NCI-H2081 treated with DMSO at 0.1 percent for 48 hours (cell line): ENCODE data around the gene PFN3.
"Not testable (repeated sequence)": the region's sequence is repeated elsewhere in the genome, so short reads cannot be mapped to it uniquely, and the experiment has no call there.

ENCODE experiments used
- DNase-seq: peaks from one replicate; lab custom pipeline; 2025; lab: John Stamatoyannopoulos, UW

Gene PFN3

DNA sequence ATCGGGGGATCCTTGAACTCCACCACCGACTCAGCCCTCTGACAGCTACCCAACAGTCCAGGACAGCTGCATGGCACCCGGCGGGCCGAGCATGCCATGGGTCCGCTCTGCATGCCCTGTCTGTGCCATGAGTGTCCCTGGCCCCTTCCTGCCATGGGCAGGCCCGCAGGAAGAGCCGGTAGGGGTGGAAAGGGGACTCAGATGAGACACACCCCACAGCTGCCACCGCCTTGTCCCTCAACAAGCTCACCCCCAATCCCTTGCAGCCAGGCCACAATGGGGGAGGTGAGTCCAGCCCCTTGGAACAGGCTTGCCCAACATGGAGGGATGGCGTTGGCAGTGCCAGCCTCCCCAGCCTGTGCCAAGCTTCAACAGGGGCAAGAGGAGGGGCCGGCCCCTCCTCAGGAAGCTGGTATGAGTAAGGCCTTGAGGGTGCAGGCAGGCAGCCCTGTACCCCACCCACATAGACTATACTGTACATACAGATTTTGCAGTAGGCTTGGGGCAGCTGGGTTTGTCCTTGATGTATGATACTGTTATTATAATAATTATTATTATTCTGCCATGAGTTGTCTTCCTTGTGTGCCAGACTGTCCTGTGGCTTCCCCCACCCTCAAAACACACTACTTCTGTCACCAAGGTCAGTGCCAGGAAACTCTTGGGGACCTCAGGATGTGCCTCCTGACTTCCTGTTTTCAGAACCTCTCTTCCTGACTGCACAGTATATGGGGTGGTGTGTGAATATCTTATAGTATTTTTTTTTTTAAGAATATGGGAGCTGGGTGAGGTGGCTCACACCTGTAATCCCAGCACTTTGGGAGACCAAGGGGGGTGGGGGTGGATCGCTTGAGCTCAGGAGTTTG is 28.2 kb downstream of the PFN3 start:
- DNase-seq, result no peak

DNA sequence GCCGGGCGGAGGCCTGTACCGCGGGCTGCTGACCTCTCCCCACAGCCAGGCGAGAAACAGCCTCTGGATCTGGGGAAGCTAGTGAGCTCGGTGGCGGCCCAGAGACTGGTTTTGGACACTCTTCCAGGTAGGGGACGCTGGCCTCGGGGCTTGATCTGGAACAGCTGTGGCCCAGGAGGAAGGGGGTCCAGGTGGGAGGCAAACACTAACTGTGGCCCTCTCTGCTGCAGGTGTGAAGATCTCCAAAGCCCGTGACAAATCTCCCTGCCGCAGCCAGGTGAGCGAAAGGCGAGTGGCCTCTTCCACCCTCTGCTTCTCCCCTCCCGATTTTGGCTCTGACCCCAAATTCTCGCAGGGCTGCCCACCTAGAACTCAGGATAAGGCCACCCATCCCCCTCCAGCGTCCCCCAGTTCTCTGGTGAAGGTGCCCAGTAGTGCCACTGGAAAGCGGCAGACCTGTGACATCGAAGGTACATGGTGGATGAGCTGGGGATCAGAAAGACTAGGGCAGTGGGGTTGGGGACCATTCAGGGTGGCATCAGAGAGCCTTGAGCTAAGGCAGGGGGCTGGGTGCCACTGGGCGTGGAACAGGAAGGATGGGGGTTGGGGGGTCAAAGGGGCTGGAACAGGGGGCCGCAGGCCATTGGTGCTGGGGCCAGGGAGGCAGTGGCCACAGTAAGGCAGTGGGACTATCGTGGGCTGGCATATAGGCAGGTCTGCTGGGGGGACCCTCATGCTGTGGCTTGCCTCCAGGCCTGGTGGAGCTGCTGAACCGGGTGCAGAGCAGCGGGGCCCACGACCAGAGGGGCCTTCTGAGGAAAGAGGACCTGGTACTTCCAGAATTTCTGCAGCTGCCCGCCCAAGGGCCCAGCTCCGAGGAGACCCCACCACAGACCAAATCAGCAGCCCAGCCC is 29.1 kb downstream of the PFN3 start:
- no peak for DNase-seq

DNA sequence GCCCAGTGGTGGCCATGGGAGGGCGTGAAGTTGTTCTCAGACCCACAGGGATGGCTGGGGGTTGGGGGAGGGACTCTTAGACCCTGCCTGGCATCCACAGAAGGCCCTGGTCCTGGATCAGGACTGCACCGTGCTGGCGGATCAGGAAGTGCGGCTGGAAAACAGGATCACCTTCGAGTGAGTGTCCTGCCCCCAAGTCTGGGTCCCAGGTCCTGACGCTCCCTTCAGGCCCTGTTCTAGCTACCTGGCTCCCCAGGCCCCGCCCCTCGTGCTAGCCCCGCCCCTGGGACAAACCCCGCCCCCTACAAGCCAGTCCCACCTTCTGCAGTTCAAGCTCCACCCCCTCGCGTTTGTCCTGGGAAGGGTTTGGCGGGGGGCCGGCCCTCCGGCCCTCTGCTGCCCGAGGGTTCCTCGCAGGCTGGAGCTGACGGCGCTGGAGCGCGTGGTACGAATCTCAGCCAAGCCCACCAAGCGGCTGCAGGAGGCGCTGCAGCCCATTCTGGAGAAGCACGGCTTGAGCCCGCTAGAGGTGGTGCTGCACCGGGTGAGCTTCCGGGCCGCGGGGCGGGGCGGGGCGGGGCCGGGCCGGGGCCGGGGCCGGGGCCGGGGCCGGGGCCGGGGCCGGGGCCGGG is 29.9 kb downstream of the PFN3 start:
- peak; percentile 30 for DNase-seq

DNA sequence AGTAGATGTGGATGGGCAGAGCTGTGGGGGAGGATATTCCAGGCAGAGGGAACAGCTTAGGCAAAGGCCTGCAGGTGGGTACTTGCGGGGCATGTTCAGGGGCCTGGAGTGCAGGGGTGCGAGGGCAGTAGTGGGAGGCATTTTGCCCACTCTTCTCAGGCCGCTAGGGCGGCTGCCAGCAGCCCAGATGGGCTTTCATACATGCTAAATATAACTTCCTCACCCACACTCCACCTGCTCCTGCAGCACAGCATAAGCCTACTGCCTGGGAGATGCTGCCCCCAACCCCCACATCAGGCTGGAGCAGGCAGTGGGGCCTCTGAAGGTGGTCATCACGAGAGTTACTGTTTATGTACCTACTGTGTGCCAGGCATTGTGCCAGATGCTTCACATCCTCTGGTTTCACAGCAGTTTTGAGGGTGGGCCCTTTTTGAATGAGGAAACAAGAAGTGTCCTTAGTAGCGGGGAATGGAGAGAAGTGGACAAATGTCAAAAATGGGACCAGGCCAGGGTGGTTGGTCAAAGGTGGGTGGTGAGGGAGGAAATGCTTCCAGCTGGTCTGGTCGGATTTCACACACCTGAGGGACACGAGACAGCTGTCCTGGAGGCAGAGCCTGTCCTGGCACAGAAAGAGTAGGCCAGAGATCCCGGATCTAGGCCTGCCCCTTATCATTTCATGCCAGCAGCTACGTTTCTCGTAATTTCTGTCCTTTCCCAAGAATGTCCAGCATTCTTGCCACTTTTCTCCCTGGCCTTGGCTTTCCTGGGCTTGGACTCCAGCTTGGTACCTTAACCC is 30.6 kb downstream of the PFN3 start:
- DNase-seq, result no peak

DNA sequence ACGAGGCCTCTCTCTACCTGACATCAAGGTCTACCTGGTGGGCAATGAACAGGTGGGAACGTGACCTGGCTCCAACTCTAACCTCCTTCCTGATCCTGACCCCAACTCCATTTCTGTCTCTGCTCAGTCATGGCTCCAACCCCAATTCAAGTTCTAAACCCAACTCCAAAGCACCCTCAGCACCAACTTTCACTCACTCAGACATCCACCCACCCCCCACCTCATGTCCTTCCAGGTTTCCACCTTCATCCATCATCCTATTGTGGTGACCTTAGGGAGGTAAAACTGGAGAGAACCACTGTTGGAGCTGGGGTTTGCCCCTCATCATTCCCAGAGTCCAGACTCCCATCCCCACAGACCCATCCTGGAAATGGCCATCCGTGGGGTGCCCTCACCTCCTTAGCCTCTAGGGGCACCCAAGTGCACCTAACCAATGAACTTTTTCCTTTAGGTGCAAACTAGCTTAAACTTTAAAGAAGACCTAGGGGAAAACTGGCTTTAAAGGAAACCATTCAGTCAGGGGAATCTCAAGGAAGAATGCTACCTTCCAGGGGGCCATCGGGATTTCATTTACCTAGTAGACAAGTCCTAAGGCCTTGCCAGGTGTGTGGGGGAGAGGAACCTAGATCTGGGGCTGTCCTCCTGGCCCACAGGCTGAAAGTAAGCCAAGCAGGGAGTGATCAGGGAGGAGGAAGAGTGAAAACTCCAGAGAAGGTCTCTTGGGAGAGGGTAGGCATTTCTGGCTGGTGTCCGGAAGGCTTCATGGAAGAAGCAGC is 31.4 kb downstream of the PFN3 start:
- DNase-seq, result no peak

DNA sequence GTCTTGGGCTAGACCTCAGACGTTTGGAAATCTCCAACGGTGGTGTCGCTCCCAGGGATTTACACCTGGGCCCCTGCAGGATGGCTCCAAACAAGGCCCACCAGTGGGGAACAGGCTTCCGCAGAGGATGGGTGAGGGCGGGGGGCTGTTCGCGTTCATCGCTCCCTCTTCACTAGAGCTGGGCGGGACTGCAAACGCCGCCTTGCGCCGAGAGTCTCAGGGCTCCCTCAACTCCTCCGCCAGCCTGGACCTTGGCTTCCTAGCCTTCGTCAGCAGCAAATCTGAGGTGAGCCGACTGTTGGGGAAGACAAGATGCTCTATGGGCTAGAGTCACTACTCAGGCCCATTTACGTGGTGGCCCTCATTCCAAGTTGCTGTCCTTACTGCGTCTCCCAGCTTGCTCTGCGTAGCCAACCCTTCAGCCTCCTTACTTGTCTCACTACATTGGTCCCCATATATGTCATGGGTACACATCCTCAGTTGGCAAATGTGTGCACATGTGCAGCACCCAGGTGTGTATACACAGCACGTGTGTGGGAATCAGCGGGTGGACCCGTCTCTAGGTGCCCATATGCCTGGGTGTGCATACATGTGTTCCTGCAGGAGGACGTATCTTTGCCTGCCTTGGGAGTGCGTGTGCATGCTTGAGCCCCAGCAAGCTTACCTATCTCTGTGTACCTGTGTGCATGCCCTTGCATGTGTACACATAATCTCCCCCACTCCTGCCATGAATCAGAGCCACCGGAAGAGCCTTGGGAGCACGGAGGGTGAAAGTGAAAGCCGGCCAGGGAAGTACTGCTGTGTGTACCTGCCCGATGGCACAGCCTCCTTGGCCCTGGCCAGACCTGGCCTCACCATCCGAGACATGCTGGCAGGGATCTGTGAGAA is 32.2 kb downstream of the PFN3 start:
- DNase-seq, result no peak

DNA sequence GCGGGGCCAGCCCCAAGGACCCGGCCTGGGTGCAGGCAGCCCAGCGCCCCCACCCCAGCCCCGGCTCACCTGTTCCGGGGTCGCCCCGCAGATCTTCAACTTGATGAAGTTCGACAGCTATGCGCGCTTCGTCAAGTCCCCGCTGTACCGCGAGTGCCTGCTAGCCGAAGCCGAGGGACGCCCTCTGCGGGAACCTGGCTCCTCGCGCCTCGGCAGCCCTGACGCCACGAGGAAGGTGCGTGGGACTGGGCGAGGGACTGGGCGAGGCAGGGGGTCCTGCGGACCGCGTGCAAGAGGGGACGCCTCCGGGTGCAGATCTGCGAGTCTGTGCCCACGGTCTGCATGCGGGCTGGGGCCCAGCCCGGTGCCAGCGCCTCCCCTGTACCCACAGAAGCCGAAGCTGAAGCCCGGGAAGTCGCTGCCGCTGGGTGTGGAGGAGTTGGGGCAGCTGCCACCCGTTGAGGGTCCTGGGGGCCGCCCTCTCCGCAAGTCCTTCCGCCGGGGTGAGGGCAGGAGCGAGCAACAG is 33.1 kb downstream of the PFN3 start:
- no peak for DNase-seq

DNA sequence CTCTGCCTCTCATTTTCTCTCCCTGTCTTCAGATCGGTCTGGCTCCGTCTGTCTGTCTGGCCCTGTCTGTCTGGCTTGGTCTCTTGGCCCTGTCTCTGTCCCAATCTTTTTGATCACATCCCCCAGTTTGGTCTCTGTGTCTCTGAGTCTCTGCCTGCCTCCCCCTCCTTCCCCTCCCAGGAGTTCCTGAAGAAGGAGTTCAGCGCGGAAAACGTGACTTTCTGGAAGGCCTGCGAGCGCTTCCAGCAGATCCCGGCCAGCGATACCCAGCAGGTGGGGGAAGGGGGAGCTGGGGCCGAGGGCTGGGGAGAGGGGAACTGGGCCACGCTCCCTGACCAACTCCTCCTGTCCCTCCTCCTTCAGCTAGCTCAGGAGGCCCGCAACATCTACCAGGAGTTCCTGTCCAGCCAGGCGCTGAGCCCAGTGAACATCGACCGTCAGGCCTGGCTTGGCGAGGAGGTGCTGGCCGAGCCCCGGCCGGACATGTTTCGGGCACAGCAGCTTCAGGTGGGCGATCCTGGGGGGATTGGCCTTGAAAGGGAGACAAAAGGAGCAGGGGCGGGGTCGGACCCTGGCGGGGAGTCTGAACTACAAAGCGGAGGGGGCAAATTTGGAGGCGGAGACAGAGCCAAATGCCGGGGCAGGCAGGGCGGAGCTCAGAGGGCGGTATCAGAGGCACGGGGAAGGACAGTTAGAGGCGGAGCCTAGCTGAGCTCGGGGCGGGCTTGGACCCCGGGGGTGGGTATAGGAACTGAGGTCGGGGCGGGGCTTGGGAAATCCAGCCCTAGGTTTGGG is 33.7 kb downstream of the PFN3 start:
- no peak for DNase-seq

DNA sequence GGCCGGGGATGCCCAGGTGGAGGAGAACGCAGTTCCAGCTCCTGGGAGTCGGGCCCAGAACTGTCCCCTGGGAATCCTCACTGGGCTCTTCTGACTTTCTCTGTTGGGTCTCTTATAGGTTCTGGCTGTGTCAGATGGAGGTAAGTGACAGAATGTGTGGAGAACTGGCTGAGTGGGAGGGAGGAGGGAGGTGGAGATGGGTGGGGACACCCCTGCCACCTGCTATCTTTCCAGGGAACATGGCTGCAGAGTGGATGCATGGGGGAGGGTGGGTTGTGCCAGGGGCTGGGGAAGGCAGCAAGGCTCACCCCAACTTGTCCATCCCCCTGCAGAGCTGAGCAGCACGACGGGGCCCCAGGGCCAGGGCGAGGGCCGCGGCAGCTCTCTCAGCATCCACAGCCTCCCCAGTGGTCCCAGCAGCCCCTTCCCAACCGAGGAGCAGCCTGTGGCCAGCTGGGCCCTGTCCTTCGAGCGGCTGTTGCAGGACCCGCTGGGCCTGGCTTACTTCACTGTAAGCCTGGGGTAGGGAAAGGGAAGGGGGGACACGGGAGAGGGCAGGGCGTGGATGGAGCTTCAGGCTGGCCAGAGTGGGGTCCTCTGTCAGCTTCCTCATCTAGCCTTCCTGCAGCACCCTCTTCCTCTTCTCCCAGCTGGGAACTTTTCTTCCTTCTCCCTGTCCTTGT is 34.5 kb downstream of the PFN3 start:
- no peak for DNase-seq

DNA sequence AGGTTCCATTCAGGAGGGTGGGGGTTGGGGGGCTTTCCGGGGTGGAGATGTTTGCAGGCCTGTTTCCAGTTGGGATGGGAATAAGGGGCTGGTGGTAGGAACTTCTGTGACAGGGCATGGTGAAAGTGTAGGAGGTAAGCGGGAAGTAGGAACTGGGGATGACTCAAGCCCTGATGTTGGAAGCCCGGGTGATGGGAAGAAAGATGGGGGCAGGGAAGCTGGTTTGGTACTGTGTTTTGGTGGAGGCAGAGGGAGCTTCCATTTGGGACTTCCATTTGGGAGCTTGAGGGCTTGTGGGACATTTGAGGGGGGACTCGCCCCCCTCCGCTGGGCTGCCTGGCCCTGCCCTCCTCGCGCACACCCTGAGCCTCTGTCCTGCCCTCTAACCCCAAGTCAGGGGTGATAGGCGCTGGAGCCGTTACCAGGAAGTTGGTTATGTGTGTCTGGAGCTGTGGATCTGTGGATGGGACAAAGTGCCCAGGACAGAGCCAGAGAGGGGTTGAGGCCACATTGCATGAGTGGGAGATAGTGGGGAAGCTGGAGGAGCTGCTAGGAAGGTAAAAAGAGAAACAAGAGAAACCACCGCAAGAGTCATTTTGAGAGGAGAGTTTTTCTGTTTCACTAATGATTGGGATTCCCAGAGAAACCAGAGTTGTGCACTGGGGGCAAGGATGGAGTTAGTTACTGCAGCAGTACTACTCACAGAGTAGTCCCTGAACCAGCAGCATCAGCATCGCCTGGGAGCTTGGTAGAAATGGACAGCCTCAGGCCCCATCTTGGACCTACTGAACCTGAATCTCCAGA is 36.1 kb downstream of the PFN3 start:
- no peak for DNase-seq

DNA sequence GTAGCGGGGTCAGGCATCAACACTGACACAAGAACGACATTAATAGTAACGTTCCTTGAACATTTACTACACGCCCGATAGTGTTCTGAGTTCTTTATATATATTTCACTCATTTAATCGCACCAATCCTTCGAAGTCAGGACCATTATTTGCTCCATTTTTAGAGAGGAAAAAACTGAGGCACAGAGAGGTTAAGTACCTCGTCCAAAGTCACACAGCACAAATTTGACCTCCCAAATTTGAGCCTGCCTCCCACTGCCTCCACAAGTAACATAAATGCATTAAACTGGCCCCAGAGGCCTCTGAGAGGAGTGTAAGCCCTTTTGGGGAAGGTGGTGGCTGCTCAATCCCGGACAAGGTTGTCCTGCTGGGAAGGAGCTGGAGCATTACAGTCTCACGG is 36.9 kb downstream of the PFN3 start:
- DNase-seq, result no peak

DNA sequence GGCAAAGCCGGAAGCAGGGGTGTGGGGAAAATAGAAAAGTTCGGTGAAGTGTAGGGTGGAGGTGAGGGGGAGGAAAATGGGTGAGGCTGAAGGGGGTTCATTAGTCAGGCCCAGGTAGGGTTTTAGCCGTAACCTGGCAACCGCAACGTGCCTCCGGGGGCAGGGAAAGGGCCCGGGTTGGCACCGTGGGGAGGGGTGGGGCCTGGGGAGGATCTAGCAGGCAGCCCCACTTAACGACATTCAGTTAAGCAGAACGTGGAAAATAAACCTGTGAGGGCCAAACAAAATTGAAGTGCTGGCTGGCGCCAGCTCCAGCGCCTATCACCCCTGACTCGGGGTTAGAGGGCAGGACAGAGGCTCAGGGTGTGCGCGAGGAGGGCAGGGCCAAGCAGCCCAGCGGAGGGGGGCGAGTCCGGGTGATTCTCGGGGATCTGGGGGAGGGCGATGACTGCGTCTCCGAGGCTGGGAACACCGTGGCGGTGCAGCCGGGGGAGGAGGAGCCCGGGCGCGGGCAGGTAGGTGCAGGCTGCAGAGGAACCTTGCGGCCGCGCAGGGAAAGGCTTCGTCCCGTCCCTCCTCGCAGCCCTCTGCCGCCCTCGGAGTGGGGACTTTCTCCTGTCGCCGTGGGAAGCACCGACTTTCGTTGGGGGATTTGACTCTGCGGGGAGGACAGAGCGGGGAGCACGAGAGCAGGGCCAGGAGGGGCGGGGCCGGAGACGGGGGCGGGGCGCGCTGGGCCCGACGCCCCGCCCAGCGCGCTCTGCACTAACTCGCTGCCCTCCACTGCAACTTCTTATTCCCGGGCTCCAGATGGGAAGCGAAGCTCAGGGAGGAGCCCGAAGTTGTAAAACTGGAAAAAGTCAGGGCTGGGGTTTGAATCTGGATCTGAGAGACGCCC is 37.6 kb downstream of the PFN3 start:
- no peak for DNase-seq

DNA sequence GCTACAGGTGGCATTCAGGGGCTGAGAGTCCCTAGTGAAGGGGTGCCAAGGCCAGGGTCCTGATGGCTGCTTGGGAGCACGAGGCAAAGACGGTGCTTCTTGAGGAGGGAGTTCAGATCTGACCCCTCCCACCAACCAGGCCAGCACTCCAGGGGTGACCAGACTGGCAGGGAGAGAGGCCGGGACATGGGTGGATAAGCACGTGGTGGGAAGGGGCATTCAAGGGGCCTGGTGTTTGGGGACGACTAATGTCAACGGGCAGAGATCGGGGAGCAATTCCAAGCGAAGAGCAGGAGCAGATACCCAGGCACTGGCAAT is 38.2 kb downstream of the PFN3 start:
- no peak for DNase-seq

DNA sequence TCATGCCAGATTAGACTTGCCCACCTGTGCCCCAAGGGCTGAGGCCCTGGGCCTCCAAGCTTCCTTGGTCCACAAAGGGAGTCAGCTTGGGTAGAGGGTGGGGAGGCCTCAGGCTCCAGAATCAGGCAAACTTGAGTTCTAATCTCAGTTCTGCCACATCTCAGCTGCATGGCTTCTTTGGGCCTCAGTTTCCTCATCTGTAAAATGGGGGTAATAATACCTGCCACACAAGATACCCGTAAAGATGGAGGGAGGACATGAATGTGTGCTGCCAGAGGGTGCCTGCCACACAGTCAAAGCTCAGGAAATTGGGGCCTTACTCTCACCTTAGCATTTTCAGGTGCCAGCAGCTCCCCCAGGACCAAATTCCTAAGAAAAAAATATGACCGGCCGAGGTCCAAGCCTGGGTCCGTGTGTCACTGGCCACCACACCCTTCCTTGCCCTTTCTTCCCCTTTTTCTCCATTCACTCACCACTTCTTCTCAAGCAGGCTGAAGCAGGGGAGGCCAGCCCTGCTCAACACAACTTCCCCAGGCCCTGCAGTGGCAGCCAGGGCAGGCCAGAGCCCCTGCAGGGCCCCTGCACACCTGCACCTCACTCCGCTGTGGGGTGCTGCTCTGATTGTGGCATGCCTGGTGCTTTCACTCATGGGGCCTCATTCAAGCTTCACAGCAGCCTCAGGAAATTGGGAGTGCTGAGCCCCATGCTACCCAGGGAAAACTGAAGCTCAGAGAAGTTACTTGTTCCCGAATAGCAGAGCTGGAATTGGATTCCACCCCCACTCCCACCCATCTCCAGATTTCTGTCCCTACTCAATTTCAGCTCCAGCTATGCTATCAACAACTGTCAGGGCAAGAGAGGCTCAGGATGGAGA is 38.8 kb downstream of the PFN3 start:
- DNase-seq, result no peak

DNA sequence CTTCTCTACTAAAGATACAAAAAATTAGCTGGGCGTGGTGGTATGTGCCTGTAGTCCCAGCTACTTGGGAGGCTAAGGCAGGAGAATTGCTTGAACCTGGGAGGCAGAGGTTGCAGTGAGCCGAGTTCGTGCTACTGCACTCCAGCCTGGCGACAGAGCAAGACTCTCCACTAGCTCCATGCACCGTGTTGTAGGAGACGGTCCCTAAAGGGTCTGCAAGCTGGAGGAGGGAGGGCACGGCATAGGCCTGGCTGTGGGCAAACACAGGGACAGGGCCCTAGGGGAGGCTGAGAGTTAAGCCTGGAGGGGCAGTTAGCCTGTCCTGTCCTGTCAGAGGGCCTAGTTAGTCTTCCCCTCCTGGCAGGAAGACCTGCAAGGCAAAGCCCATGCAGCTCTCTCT is 39.7 kb downstream of the PFN3 start:
- DNase-seq, result not testable (repeated sequence)

DNA sequence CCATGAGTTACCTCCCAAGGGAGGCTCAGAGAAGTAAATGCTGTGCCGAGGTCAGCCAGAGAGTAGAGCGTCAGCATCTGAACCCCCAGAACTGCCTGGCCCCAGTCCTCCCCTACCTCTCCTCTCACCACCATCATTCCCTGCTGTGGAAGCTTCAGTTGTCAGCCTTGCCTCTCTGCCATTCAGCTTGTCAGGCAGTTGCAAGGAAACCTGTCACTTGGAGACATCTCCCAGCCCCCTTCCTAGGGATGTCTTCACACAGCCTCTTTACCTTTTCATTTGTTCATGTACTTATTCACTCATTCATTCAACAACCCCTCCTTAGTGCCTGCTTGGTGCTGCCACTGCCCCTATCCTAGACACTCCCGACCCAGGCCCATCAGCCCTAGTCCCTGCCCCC is 40.6 kb downstream of the PFN3 start:
- DNase-seq, result no peak
